Right ventricle myocardium superior (tissue), 1 donor: ENCODE measurements around the gene COG3. TPM values are rescaled to one million over a fixed set of nuclear protein-coding genes. Genes with fewer than 3 reads are reported as not detected.

Source experiments
- total RNA-seq: library from RNA; stranded (reverse); fragmentation: NEBNext Ultra II Directional; extraction: Animal tissue kit (Norgen Biotek cat#: 25700); gene quantifications from one replicate; pipeline ENCODE4 v1.2.1, GENCODE V29; 2021
- donor health status: DM: no; HTN: yes; CAD: no; lungs with severe emphysema.

The COG3 gene
- total RNA-seq, 1 donor from 2014 or later: 12.9 TPM

Other genes with a start within 250 kb of the COG3 start
- 4,220 TPM for gene TPT1, start 123.8 kb upstream of the COG3 start, total RNA-seq
- gene SLC25A30, start 46.6 kb upstream of the COG3 start, total RNA-seq: 142 TPM
- not detected for gene ERICH6B, start 150.8 kb downstream of the COG3 start, total RNA-seq
- gene CBY2, start 237.4 kb downstream of the COG3 start, total RNA-seq: not detected